Sciatic nerve (tissue), 1 donor: ENCODE data around the gene IFNA1. TPM values are rescaled to one million over a fixed set of nuclear protein-coding genes. Genes with fewer than 3 reads are reported as not detected.

ENCODE experiments used
- total RNA-seq: library from RNA; stranded (reverse); fragmentation: NEBNext Ultra II Directional; extraction: Animal tissue kit (Norgen Biotek cat#: 25700); gene quantifications from one replicate; pipeline ENCODE4 v1.2.1, GENCODE V29; 2021
- donor health status: DM: no; HTN: no; CAD: no.

The IFNA1 gene
- total RNA-seq, 1 donor from 2014 or later, result not detected

Other genes with a start within 250 kb of the IFNA1 start
- gene IFNA7, start 238.2 kb upstream of the IFNA1 start, total RNA-seq, result not detected
- not detected for gene IFNA10, start 233.3 kb upstream of the IFNA1 start, total RNA-seq
- gene IFNA16, start 223.1 kb upstream of the IFNA1 start, total RNA-seq, result not detected
- gene IFNA17, start 212.2 kb upstream of the IFNA1 start, total RNA-seq, result not detected
- not detected for gene IFNA14, start 200.4 kb upstream of the IFNA1 start, total RNA-seq
- 0.36 TPM for gene IFNA5, start 135.1 kb upstream of the IFNA1 start, total RNA-seq
- gene KLHL9, start 105.0 kb upstream of the IFNA1 start, total RNA-seq, result 26.3 TPM
- gene IFNA6, start 89.6 kb upstream of the IFNA1 start, total RNA-seq, result not detected
- gene IFNA13, start 72.4 kb upstream of the IFNA1 start, total RNA-seq, result not detected
- gene IFNA2, start 55.0 kb upstream of the IFNA1 start, total RNA-seq, result not detected
- not detected for gene IFNA8, start 31.3 kb upstream of the IFNA1 start, total RNA-seq
- not detected for gene IFNE, start 41.9 kb downstream of the IFNA1 start, total RNA-seq